Measurements from ENCODE around the gene PARD3B.

DNA sequence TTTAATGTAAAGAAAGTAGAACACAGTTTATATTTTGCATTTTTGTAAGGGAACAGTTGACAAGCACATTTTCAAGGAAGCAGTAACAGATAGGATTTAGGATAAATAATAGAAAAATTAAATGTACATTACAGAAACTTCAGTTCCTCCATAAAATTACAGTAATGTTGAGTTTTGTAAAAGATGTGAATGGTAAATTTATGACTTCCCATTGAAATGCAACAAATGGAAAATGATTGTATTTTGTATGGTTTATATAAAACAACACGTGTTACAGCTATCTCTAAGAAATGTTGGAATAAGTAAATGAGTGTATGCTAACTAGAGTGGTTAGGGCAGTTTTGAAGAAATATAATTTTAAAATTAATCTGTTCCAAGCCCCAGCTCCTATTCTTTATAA lies 227.3 kb downstream of the PARD3B start:
- TF ChIP-seq CTCF (IDR thresholded peaks at IDR 0.05; ENCODE audit: borderline replicate concordance, extremely low read depth, low read length, poor library complexity, severe bottlenecking) (no peak), EZH2 (IDR thresholded peaks at IDR 0.05; ENCODE audit: borderline replicate concordance, low read depth, low read length, severe bottlenecking) (no peak)

Measured in DND-41 (cell line).